Epithelial cell of esophagus (primary cell): ENCODE measurements around the gene NMT2.

ENCODE experiments used
- DNase-seq: peaks from one replicate; pipeline ENCODE4 v3.0.0; 2010; ENCODE audit warnings: low read depth
- H3K4me3 ChIP-seq: 2 replicates; pipeline ENCODE4 v1.5.1; 2011; ENCODE audit warnings: mild to moderate bottlenecking, low read length, control low read depth
- CTCF ChIP-seq: IDR thresholded peaks from 2 replicates; pipeline ENCODE4 v1.5.1; 2011; ENCODE audit warnings: low read depth, mild to moderate bottlenecking, low read length, control low read depth, inconsistent platforms; ENCODE audit not compliant: insufficient read depth; ENCODE audit errors: missing control alignments

NMT2 gene

DNA sequence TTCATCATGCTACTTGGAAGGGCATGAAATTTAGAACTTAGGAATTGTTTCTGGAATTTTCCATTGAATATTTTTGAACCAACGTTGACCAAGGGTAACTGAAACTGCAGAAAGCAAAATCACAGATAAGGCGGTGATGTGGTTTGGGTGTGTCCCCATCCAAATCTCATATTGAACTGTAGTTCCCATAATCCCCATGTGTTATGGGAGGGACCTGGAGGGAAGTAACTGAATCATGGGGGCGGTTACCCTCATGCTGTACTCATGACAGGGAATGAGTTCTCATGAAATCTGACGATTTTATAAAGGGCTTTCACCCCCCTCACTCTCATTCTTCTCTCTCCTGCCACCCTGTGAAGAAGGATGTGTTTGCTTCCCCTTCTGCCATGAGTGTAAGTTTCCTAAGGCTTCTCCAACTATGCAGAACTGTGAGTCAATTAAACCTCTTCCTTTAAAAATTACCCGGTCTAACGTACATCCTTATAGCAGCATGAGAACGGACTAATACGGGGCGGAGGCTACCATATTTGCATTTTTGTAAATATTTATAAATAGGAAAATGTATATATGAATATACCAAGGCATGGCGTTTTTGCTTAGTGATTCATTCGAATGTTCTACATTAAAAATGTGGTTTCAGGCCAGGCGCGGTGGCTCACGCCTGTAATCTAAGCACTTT lies 12.4 kb downstream of the NMT2 start:
- H3K4me3 ChIP-seq, result no peak overlapping the region
- TF ChIP-seq CTCF, result no peak
- no peak for DNase-seq

DNA sequence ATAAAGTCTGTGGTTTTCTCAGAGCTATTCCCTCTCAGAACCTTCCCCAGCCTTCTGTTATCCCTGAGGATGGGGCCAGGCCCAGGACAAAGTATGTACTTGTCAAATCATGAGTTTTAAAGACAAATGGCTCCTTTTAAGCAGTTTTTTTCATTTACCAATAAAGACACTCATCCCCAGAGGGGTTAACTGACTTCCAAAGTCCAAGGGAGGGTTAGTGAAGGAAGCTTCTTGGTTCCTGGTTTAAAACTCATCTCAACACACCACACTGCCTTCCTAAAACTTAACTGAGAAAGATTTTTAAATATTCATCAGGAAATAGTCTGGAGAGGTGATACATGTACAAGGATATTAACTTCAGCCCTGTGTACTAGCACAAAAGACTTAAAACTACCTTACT lies 15.9 kb downstream of the NMT2 start:
- H3K4me3 ChIP-seq, result no peak overlapping the region
- no peak for TF ChIP-seq CTCF
- no peak for DNase-seq

DNA sequence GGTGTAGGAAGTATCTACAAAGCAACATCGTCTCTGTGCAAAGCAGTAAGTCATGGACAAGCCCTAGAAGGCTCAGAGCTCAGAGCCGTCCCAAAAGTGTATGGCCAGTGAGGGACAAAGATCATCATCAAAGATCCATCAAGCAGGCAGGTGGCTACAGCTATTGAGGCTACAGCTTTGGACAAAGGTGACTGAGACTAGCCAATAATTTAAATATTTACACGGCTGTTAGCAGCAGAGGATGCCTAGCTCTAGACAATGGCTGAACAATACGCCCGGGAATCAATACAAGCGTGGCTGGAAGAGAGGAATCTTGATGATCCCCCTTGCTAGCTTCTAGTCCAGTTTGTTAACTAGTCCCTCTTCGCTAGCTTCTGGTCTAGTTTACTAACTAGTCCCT lies 17.9 kb downstream of the NMT2 start:
- DNase-seq, result no peak
- TF ChIP-seq CTCF, result no peak

DNA sequence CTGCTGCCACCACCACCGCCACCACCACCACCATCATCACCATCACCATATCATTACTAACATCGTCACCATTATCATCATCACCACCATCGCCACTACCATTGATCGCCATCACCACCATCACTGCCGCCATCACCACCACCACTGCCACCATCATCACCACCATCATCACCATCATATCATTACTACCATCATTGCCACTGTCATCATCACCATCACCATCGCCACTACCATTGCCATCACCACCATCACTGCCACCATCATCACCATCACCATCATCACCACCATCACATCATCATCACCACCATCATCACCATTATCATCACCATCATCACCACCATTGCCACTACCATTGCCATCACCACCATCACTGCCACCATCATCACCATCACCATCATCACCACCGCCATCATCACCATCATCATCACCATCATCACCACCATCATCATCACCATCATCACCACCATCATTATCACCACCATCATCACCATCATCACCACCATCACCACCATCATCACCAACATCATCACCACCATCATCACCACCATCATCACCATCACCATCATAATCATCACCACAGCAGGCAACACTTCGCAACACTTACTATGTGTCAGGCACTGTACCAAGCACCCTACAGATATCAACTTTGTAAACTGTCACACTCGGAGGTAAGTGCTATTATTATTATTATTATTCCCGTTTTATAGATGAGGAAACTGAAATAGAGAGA lies 19.3 kb downstream of the NMT2 start:
- no peak for TF ChIP-seq CTCF
- no peak overlapping the region for H3K4me3 ChIP-seq
- no peak for DNase-seq

More for the DNA sequence above, 17.9 kb downstream of the NMT2 start:
- H3K4me3 ChIP-seq, result no peak overlapping the region

DNA sequence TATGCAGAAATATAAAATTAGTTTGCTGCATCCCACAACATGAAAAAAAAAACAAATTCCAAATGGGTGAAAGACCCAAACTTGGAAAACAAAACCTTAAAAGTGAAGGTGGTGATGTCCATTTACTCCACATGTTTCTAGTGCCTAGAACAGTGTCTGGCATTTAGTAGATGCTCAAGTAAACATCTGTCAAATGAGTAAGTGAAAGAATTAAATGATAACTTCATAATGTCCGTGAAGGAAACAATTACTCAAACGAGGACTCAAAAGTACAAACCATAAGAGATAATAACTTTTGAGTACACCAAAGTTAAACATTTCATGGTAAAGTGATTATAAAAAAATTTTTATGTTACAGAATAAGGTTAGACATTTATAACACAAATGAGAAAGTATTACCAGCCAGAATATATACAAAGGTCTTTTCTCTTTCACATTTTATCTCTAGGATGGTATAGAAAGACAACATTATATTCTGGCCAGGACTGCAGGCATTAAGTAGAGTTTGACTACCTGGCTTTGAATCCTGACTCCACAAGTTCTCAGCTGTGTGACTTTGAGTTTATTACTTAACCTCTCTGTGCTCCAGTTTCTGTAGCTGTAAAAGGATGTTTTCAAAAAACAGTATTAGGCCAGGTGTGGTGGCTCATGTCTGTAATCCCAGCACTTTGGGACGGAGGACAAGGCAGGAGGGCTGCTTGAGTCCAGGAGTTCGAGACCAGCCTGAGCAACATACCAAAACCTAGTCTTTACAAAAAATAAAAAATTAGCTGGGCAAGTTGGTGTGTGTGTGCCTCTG lies 20.7 kb downstream of the NMT2 start:
- no peak overlapping the region for H3K4me3 ChIP-seq
- DNase-seq, result no peak
- TF ChIP-seq CTCF, result no peak

DNA sequence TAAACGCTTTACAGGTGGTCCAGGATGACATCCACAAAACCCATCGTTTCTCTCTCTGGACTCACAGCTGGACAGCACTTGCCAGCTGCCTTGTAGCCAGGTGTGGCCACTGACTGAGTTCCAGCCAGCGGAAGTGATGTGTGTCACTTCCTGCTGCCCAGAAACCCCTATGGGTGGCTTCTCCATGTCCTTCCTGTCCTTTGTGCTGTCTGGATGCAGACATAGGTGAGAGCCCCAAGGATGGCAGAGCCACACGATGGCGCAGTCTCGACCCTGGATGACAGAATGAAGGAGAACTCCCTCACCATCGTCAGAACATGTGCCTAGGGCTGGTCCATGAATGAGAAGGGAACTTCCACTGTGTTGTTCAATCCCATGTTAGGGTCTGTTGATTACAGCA lies 22.1 kb downstream of the NMT2 start:
- no peak for DNase-seq
- no peak overlapping the region for H3K4me3 ChIP-seq
- TF ChIP-seq CTCF, result no peak
